Esophagus squamous epithelium (tissue), 4 donors: ENCODE measurements around the gene CIDEB.

Experiments
- POLR2A ChIP-seq, 4 donors: fragments of 450-650 bp; IDR thresholded peaks; one replicate each; pipeline ENCODE4 v1.6.1; 2017; ENCODE audit warnings: antibody characterized with exemption in 4 of 4, mild to moderate bottlenecking in 4 of 4, moderate library complexity in 3 of 4
- TF ChIP-seq, protein P1 (sequence below), 6 experiments: fragments of 450-650 bp in 4 of 6; fragments of 200-600 bp in 2 of 6; sonication (generic) in 2 of 6; IDR thresholded peaks; one replicate each; pipeline ENCODE4 v1.5.1; 2016 to 2019; ENCODE audit warnings: antibody characterized with exemption in 6 of 6, mild to moderate bottlenecking in 4 of 6, moderate library complexity in 4 of 6

DNA sequence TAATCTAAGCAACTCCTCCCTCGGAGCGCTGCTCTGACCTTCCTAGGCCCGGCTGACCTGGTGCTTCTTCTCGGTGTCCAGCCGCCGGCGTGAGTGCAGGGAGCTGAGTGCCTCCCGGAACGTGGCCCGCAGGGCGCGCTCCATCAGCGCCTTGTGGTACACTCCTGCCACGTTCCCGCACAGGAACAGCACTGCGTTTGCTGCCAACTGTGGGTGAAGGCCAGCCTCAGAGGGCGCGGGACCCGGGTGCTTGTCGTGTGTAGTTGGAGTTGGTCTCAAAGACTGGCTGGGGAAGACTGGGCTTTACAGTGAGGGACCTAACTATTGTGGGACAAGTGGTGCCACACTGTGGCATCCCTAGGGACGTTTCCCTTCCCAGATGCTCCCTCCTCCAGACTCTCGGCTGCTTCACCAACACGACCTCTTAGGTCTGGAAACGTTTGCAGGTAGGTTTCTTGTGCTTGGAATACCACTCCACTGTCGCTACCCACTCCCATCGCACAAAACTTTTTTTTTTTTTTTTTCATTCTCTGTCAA is 24.0 kb upstream of the CIDEB start:
- TF ChIP-seq, protein P1, sequence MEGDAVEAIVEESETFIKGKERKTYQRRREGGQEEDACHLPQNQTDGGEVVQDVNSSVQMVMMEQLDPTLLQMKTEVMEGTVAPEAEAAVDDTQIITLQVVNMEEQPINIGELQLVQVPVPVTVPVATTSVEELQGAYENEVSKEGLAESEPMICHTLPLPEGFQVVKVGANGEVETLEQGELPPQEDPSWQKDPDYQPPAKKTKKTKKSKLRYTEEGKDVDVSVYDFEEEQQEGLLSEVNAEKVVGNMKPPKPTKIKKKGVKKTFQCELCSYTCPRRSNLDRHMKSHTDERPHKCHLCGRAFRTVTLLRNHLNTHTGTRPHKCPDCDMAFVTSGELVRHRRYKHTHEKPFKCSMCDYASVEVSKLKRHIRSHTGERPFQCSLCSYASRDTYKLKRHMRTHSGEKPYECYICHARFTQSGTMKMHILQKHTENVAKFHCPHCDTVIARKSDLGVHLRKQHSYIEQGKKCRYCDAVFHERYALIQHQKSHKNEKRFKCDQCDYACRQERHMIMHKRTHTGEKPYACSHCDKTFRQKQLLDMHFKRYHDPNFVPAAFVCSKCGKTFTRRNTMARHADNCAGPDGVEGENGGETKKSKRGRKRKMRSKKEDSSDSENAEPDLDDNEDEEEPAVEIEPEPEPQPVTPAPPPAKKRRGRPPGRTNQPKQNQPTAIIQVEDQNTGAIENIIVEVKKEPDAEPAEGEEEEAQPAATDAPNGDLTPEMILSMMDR (IDR thresholded peaks at IDR 0.05) = no peak
- TF ChIP-seq POLR2A (IDR thresholded peaks at IDR 0.05) = no peak
